Pons (tissue), 1 donor: Measurements from ENCODE around the gene TRAPPC10.
A peak's percentile ranks its signal among the peaks of the same experiment; 100 is the strongest.
"Not testable (repeated sequence)": the region's sequence is repeated elsewhere in the genome, so short reads cannot be mapped to it uniquely, and the experiment has no call there.

ENCODE experiments used
- DNase-seq: peaks from one replicate; pipeline ENCODE4 v3.0.0-alpha.2; 2016; ENCODE audit warnings: low spot score

The TRAPPC10 gene

GRCh38 chr21:44089001-44089911 is 77.1 kb downstream of the TRAPPC10 start:
- no peak for DNase-seq

- DNase-seq: no peak
Observed at GRCh38 chr21:44090325-44090724, 78.2 kb downstream of the TRAPPC10 start.

GRCh38 chr21:44092211-44092610 is 80.1 kb downstream of the TRAPPC10 start:
- DNase-seq: peak; percentile 78

- no peak for DNase-seq
Observed at GRCh38 chr21:44093761-44094160, 81.7 kb downstream of the TRAPPC10 start.

GRCh38 chr21:44094832-44095231 is 82.7 kb downstream of the TRAPPC10 start:
- no peak for DNase-seq

GRCh38 chr21:44098507-44098906 is 86.4 kb downstream of the TRAPPC10 start:
- DNase-seq: not testable (repeated sequence)

- DNase-seq: not testable (repeated sequence)
Observed at GRCh38 chr21:44098964-44099363, 86.9 kb downstream of the TRAPPC10 start.

GRCh38 chr21:44107026-44107501 is 95.0 kb downstream of the TRAPPC10 start, which contains the start of gene PWP2:
PWP2 (plus strand) TSS chr21:44107399; CDS start chr21:44107417, 18 bp downstream.
- not testable (repeated sequence) for DNase-seq

GRCh38 chr21:44107589-44107988 is 95.5 kb downstream of the TRAPPC10 start:
- DNase-seq: not testable (repeated sequence)

GRCh38 chr21:44113702-44114371 is 101.7 kb downstream of the TRAPPC10 start:
- not testable (repeated sequence) for DNase-seq

- DNase-seq: not testable (repeated sequence)
Observed at GRCh38 chr21:44122131-44122530, 110.0 kb downstream of the TRAPPC10 start.

- DNase-seq: not testable (repeated sequence)
Observed at GRCh38 chr21:44127827-44128226, 115.7 kb downstream of the TRAPPC10 start.

- DNase-seq: not testable (repeated sequence)
Observed at GRCh38 chr21:44133715-44134057, 121.6 kb downstream of the TRAPPC10 start.

- DNase-seq: not testable (repeated sequence)
Observed at GRCh38 chr21:44134732-44135131, 122.6 kb downstream of the TRAPPC10 start.

- not testable (repeated sequence) for DNase-seq
Observed at GRCh38 chr21:44138039-44138438, 125.9 kb downstream of the TRAPPC10 start.

- DNase-seq: not testable (repeated sequence)
Observed at GRCh38 chr21:44139787-44140551, 127.9 kb downstream of the TRAPPC10 start.

GRCh38 chr21:44140552-44140932 is 128.4 kb downstream of the TRAPPC10 start:
- not testable (repeated sequence) for DNase-seq

- not testable (repeated sequence) for DNase-seq
Observed at GRCh38 chr21:44142470-44142869, 130.4 kb downstream of the TRAPPC10 start.

- DNase-seq: not testable (repeated sequence)
Observed at GRCh38 chr21:44143380-44143779, 131.3 kb downstream of the TRAPPC10 start.

- not testable (repeated sequence) for DNase-seq
Observed at GRCh38 chr21:44143996-44144395, 131.9 kb downstream of the TRAPPC10 start.

- DNase-seq: not testable (repeated sequence)
Observed at GRCh38 chr21:44144784-44145602, 132.9 kb downstream of the TRAPPC10 start.
